WERI-Rb-1 (cell line): ENCODE data around the gene GATAD2A.
A peak's percentile ranks its signal among the peaks of the same experiment; 100 is the strongest.
"Not testable (repeated sequence)": the region's sequence is repeated elsewhere in the genome, so short reads cannot be mapped to it uniquely, and the experiment has no call there.

ENCODE experiments used
- DNase-seq: peaks from one replicate; pipeline ENCODE4 v3.0.0-alpha.2; 2020
- H3K27ac ChIP-seq: fragments of 250-450 bp; sonication (Bioruptor Pico); 2 replicates; pipeline ENCODE4 v1.5.1; 2020; ENCODE audit warnings: mild to moderate bottlenecking, moderate library complexity
- H3K27me3 ChIP-seq: fragments of 250-450 bp; sonication (Bioruptor Pico); 2 replicates; pipeline ENCODE4 v1.5.1; 2021; ENCODE audit warnings: mild to moderate bottlenecking, low read depth, moderate library complexity; ENCODE audit not compliant: insufficient read depth, severe bottlenecking
- H3K36me3 ChIP-seq: fragments of 250-450 bp; sonication (Bioruptor Pico); 2 replicates; pipeline ENCODE4 v1.5.1; 2020; ENCODE audit warnings: mild to moderate bottlenecking, moderate library complexity
- H3K4me3 ChIP-seq: 2 replicates; pipeline ENCODE4 v1.5.1; 2011; ENCODE audit warnings: low read depth, mild to moderate bottlenecking, control low read depth, low read length
- H3K9me3 ChIP-seq: fragments of 250-450 bp; sonication (Bioruptor Pico); 2 replicates; pipeline ENCODE4 v1.5.1; 2021; ENCODE audit warnings: mild to moderate bottlenecking, moderate library complexity; ENCODE audit not compliant: severe bottlenecking
- TF ChIP-seq, protein P1 (sequence below): IDR thresholded peaks from 2 replicates; pipeline ENCODE4 v1.5.1; 2011; ENCODE audit warnings: low read depth, mild to moderate bottlenecking, control low read depth, inconsistent platforms, low read length

GATAD2A gene

DNA sequence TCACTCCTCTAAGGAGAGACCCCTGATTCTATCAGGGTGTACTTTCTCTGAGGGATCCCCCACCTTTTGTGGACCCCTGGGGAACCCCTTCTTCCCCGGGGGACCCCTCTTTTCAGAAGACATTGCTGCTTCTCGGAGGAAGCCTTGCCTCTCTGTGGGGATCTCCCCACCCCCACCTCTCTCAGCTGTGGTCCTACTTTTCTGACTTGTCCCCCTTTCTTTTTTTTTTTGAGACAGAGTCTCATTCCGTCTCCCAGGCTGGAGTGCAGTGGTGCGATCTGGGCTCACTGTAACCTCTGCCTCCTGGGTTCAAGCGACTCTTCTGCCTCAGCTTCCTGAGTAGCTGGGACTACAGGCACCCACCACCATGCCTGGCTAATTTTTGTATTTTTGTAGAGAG, 18.4 kb upstream of the GATAD2A start:
- H3K4me3 ChIP-seq: peak overlapping the region; percentile 84
- TF ChIP-seq, protein P1, sequence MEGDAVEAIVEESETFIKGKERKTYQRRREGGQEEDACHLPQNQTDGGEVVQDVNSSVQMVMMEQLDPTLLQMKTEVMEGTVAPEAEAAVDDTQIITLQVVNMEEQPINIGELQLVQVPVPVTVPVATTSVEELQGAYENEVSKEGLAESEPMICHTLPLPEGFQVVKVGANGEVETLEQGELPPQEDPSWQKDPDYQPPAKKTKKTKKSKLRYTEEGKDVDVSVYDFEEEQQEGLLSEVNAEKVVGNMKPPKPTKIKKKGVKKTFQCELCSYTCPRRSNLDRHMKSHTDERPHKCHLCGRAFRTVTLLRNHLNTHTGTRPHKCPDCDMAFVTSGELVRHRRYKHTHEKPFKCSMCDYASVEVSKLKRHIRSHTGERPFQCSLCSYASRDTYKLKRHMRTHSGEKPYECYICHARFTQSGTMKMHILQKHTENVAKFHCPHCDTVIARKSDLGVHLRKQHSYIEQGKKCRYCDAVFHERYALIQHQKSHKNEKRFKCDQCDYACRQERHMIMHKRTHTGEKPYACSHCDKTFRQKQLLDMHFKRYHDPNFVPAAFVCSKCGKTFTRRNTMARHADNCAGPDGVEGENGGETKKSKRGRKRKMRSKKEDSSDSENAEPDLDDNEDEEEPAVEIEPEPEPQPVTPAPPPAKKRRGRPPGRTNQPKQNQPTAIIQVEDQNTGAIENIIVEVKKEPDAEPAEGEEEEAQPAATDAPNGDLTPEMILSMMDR: no peak
- peaks cover 10% of the 10 kb centered on the region for H3K9me3 ChIP-seq
- H3K36me3 ChIP-seq: peaks cover 5% of the 10 kb centered on the region
- no peaks in the 10 kb centered on the region for H3K27me3 ChIP-seq
- no peak for DNase-seq
- H3K27ac ChIP-seq: no peak overlapping the region

DNA sequence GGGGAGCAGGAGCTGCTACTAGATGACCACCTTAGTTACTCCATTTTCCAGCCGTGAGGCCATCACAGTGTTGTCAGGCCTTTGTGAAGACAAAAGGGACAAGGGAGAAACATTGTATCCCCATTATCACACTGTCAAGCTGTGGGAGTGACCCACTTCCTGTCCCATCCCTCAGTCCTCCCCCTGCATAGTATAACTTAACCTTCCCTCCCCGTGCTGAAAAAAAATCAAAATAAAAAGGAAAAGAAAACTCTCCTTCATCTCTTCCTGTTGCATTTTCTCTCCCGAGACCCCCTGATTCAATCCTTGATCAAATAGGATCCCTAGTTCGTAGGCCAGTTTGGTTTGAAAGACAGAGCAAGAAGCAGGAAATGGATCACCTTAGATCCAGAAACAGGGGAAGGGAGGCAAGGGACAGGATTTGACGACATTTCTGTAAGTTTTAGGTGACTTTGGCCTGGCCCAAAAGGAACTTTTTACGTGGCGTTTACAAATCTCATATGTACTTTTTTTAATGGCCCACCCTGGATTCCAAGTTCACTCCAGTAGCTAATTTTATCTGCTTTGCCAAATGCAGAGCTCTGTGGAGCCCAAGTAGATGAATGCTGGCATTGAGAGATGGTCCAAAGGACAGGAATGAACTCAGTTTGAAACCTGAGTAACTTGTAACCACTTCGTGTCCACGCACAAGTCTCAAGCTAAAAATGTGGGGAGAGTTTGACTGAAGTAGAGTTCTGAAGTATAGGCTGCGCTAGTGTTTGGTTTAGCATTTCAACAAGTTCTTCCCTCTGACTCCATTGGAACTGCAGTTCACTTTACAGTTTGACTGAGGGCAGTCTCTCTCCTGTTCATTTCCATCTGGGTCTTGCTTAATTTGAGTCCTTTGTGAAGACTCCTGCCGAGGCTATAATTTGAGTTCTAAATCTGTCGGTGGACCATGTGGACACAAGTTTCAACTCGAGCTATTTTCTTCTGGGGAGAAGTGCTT, 16.6 kb upstream of the GATAD2A start:
- no peak for DNase-seq
- Histone ChIP-seq H3K36me3 (peaks cover 5% of the 10 kb centered on the region), H3K27me3 (no peaks in the 10 kb centered on the region), H3K4me3 (no peak overlapping the region), H3K9me3 (peaks cover 10% of the 10 kb centered on the region), H3K27ac (no peak overlapping the region)
- TF ChIP-seq, protein P1: no peak

DNA sequence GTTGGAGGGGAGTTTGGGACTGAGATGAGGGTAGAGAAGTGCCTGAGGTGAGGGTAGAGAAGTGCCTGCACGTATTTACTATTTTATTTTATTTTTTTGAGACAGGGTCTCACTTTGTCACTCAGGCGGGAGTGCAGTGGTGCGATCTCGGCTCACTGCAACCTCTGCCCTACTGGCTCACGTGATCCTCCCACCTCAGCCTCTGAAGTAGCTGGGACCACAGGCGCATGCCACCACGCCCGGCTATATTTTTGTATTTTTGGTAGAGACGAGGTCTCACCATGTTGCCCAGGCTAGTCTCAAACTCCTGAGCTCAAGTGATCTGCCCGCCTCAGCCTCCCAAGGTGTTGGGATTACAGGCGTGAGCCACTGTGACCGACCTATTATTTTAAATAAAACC, 15.8 kb upstream of the GATAD2A start:
- H3K27ac ChIP-seq, H3K9me3 ChIP-seq, H3K36me3 ChIP-seq, H3K27me3 ChIP-seq, DNase-seq, H3K4me3 ChIP-seq: not testable (repeated sequence)

DNA sequence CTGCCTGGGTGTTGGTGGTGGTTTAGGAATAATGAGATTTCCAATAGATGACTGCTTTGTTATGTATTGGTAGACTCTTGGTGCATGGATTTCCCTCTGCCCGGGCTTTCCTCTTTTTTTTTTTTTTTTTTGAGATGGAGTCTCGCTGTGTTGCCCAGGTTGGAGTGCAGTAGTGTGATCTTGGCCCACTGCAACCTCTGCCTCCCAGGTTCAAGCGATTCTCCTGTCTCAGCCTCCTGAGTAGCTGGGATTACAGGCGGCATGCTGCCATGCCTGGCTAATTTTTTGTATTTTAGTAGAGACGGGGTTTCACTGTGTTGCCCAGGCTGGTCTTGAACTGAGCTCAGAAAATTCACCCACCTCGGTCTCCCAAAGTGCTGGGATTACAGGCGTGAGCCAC, 11.1 kb upstream of the GATAD2A start:
- H3K27ac ChIP-seq, H3K9me3 ChIP-seq, DNase-seq, H3K4me3 ChIP-seq, H3K36me3 ChIP-seq, H3K27me3 ChIP-seq: not testable (repeated sequence)

DNA sequence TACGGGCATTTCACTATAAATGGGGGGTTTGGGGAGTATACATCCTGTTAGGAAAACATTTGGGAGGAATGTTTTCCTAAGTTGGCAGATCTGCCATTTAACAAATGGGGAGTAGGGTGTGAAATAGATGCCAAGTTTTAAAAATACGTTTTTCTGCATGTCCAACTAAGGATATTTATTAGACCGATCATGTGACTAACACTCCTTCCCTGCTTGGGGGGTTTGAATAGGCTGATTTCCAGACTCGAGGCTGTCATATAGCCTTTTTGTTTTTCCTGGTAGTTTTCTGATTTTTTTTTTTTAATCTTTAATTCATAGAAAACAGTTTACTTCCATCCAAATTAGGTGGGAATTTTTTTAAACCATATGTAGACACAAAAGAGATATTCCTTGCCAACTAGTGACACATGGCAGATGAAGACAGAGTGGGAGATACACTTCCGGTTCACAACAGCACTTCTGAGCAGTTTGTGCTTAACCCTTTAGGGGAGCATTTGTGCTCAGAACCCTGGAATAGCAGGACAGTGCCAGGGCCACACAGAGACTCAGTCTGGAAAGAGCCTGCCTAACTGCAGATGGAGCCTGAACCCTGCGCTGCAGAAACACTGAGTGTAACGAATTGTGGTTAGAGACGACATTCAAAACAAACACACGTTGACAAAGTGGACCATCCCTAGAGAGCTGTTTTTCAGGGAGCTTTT, 5.6 kb upstream of the GATAD2A start:
- no peaks in the 10 kb centered on the region for H3K36me3 ChIP-seq
- no peak for DNase-seq
- H3K27me3 ChIP-seq: no peaks in the 10 kb centered on the region
- H3K27ac ChIP-seq: no peak overlapping the region
- no peak overlapping the region for H3K4me3 ChIP-seq
- H3K9me3 ChIP-seq: no peaks in the 10 kb centered on the region
- TF ChIP-seq, protein P1: no peak

DNA sequence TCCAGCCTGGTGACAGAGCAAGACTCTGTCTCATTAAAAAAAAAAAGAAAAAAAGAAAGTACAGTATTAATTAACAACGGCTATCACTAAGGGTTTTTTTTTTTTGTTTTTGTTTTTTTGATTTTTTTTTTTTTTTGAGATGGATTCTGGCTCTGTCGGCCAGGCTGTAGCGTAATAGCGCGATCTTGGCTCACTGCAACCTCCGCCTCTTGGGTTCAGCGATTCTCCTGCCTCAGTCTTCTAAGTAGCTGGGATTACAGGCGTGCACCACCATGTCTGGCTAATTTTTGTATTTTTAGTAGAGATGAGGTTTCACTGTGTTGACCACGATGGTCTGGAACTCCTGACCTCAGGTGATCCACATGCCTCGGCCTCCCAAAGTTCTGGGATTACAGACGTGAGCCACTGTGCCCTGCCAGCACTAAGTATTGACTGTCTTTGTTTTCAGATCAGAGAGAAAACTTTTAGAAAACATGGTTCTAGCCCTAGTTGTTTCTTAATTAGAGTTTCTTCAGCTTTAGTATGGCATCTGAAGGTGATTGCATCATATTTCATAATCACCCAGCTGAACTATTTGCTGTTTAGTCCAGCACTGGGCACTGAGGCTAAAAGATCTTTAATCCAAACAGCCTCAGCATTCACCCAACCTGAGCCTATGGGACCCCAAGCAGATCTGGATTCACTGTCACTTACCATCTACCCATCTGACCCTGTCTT, 2.7 kb upstream of the GATAD2A start:
- Histone ChIP-seq H3K36me3 (no peaks in the 10 kb centered on the region), H3K9me3 (no peaks in the 10 kb centered on the region), H3K4me3 (no peak overlapping the region), H3K27ac (no peak overlapping the region), H3K27me3 (no peaks in the 10 kb centered on the region)
- no peak for DNase-seq
- TF ChIP-seq, protein P1: no peak
